Activated CD8-positive, alpha-beta memory T cell treated with anti-CD3 and anti-CD28 coated beads for 1 hour (primary cell): Measurements from ENCODE around the gene BRD1.
"Not testable (repeated sequence)": the region's sequence is repeated elsewhere in the genome, so short reads cannot be mapped to it uniquely, and the experiment has no call there.

ENCODE experiments used
- DNase-seq, 2 donors: peaks; one replicate each; pipeline ENCODE4 v3.0.0-alpha.2; 2020; ENCODE audit warnings: low read depth in 1 of 2; ENCODE audit errors: extremely low read depth in 1 of 2

The BRD1 gene

DNA sequence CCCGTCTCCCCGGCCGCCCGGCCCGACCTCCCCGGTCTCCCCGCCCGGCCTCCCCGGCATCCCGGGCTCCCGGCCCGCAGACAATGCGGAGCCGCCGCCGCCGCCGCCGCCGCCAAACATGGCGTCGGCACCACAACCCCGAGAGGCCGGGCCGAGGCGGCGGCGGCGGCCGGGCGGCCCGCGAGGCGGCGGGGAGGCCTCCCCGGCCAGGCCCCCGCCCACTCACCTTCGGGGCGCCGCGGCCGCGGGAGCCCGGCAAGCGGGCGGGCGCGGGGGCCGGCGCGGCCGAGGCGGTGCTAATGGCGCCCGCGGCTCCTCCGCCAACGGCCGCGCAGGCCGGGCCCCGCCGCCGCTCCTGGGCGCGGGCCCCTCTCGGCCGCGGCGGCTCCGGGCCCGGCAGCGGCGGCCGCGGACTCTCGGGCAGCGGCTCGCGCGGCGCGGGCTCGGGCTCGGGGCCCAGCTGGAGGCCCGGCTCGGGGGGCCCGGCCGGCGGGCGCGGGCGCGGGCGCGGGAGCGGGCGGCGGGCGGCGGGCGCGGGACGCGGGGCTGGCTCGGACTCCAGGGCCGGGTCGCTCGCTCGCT, 311 bp downstream of the BRD1 start:
- DNase-seq = no peak

DNA sequence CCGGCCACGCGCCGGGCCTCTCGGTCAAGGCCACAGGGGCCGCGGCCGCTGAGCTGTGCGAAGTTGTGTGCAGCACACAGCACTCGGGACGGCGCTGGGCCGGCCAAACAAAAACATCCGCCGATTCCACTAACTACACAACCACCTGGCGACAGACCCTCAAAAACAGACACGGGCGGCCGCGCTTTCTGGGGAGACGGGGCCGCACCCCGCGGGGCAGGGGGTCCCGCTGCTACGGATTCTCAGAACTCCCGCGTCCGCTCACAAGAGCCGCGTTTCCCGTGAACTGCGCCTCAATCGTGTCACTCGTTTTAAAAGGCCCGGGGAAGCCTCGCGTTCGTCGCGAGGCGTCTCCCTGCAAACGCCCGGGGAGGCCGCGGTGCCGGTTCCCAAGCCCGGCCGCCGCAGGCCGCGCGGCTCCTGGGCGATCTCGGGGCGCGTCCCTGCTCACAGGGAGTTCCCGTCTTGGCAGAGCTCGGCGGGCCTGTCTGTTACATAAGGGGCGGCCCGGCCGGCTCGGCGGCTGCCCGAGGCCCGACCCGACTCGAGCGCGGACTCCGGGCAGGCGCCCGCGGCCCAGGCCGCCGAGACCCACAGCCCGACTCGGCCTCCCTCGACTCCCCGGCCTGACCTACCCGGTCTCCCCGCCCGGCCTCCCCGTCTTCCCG, 936 bp downstream of the BRD1 start:
- no peak for DNase-seq

DNA sequence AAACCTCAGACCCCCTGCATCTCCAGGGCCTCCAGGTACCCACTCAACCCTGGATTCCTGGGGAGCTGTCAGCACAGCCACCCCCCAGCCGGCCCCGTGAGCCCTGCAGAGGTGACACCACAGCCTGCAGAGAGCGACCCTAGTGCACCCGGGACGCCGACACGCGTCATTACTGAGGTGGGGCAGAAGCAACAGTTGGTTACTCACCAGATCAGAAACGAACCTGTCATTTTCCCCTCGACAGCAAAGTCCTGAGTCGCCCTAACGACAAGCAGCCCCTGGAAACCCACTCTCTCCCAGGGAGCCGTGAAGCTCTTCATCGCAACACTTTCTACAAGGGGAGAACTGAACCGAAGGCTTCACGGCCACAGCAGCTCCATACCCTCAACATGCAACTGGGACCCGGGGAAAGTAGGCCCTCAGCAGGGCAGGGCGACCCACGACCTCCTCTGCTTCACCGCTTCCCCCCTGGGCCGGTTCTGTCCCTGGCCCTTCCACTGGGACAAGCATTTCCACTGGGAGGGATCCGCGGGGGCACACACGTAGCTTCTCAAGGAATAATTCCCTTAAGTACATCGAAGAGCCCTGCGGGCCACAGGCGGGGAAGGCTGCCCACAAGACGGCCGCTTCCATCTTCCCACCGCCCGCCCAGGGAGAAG, 1.6 kb downstream of the BRD1 start:
- peak; percentile 49 to 67 for DNase-seq

DNA sequence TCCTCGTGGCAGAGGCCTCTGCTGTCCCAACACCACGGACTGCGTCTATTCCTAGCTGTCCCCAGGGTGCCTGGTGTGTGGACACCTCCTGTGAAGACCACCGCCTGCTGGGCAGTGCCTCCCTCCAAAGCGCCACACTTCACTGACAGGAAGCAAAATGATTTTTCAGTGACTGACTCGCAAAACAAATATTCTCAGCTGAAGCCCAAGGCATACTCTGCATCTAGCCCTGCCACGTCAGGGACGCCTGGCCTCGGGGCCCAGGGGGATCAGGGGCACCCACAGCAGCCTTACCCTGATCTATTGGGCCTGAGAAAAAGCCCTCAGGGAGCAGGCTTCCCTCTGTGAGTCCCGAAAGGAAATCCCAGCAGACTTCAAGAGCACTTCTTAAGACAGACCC, 2.2 kb downstream of the BRD1 start:
- DNase-seq = no peak

DNA sequence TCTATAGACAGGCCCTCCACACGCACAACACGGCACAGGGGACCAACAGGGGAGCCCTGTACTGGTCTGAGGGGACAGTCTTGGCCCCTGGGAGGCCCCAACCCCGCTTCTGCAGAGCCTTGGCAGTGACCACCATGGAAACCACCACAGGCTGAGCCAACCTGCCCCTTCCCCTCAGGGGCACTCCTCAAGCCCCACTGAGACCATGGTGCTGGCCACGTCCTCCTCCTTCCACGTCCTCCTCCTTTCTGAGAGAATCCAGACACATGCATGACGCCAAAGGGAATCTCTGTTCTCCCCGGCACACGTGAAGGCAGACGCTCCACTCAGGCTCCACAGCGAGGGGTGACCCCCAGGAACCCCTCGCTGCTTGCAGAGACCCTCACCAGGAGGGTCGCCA, 2.7 kb downstream of the BRD1 start:
- DNase-seq = no peak

DNA sequence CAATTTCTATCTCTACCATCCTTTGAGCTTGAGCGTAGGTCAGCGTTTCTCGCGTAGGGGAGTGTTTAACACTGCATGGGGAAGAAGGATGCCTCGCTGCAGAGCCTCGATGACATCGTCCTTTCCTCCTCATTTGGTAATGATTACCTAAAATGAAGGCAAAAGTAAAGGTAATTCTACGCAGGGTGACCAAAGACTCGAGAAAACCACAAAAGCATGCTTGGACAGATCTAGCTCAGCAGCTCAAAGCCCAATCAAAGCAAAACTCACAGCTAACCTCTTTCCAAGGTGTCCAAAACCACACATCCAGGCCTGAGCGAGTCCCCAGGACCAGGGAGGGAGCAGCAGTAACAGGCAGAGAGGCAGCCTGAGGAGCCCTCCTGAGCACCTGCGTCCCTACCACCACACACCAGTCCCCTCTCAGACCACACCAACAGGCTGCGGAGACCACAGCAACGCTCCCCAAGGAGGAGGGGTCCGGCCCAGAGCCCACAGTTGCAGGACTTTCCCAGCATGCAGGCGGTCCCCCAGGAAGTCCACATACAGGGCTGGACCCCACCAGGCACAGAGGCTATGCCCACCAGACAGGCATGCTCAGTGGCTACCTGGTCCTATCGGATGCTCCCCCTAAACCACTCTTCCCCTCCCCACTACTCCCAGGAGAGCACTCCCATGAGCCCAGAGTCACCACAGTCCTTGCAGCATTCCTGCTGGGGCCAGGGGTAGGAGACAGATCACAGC, 3.3 kb downstream of the BRD1 start:
- DNase-seq = no peak

DNA sequence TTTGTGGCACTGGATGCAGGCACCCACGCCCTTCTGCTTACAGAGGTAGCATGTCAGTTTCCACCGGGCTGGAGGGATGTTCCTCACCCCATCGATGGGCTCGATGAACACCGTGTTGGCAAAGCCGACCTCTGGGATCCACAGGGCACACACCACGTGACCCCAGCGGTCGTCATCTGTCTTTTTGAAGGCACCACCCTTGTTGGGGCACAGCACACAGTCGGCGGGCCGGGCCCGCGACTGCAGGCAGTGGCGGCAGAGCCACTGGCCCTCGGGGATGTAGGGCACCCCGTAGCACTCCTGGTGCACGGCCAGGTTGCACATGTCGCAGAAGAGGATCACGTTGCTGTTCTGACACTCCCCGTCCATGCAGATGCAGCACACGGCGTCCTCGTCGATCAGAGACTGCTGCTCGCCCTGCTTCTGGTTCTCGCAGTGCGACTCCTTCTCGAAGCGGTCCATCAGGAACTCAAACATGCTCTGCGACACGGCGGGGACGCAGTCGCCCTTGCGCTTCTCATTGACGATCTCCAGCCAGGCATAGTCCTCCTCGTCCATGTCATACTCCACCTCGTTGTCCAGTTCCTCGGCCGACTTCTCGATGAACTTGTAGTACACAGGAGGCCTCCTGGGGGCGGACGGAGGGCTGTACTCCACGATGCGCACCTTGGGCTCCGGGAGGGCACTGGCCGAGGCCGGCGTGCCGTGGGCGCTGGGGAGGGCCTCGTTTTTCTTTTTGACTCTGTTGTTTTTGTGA, 4.2 kb downstream of the BRD1 start:
- DNase-seq = no peak

DNA sequence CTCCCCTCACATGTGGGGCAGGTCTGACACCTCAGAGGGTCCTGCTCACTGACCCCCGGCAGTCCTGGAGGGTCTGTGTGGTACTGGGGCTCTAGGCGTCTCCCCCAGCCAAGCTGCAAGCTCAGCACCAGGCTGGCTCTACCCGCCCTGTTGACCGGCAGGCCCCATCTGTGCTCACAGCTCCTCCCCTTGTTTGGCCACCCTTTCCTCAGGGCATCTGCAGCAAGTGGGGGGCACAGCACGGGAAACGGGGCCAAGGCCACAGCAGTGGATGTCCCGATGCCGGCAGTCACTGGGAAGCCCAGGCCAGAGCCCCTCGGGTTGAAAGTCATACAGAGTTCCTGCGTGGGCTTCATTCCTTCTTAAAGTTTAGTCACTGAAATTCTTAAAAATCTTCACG, 5.9 kb downstream of the BRD1 start:
- not testable (repeated sequence) for DNase-seq

DNA sequence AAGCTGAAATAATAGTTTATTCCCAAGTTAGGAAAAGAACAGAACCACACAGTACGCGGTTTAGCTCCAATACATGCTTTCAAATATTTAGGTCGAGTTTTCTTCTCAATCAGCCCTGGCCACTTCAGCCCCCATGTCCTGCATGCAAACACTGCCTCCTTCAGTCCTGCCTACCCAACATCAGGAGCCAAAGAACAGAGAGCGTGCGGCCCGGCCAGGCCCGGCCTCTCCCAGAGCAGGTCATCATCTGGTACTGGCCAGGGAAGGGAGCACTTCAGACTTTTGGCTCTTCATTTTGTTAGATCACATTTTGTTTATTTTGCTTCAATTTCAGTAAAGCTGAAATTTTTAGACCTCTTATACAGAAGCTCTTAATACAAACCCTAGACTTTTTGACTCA, 6.7 kb downstream of the BRD1 start:
- no peak for DNase-seq

DNA sequence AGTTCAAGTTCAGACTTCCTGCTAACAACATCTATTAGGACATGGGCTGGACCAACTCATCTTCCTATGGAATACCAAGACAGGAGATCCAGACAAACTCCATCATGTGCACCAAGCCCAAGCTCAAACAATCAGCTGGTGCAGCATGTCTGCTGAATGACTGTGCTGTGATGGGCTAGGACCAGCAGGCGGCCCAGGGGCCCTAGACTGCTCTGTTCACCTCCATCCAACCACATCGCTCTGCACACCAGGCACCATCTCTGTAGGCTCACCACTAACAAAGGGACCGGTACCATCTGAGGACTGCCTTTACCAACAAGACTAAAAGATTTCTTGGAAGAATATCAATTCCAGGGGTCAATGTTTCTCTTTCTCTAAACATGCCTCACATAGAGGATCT, 10.3 kb downstream of the BRD1 start:
- DNase-seq = no peak

DNA sequence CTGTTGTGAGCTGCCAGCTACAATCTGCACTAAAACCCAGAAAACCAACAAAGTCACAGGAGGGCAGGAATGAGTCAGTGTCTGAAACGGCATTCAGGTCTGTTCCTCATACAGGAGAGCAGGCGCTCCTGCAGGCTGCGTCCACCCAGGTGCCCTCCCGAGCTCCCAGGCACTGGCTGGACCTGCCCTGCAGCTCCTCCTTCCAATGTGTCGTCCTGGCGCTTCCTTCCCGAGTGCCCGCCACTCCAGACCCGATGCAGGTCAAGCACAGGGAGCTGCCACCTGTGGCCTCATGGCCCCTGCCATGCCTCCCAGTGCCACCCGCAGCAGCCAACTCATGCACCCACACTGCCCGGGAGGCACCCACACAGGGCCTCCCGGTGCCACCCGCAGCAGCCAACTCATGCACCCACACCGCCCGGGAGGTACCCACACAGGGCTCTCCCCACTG, 12.0 kb downstream of the BRD1 start:
- DNase-seq = no peak

DNA sequence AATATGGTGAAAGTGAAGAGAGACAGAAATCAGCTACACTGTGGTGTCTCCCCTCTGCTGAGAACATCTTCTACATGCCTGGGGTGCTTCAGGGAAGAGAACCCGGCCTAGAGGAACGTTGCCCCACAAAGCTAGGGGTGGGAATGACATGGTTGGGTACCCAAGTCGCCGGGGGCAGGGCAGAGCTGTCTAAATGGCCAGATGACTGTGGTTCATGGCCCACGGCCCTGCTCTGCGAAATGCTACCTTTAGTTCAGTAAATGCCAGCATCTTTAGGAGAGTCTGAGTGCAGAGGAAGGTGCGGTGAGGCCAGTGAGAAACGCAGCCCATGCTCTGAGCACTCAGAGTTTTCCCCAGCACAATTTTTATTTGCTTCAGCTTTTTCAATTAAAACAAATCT, 12.8 kb downstream of the BRD1 start:
- DNase-seq = no peak

DNA sequence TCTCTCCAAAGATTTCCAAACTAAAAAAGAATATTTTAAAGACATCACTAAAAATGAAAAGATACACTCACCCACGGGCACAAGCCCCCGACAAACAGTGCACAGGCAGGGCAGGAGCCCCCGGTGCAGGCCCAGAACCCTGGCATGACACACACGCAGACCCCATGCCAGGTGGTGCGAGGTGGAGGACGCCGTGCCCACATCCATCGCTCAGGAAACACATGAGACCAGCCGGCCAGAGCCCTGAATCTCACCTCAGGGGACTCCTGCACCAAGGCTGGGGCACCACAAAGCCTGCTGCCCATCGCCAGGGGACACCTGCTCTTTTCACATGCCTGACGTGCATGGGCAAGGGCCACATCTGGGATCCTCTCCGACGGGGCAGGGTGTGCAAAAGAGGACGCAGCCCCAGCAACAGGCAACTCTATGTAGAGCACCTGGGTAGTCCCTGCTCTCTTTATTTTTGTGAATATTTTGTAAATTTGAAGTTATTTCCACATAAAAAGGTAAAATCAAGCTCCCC, 13.4 kb downstream of the BRD1 start:
- no peak for DNase-seq

DNA sequence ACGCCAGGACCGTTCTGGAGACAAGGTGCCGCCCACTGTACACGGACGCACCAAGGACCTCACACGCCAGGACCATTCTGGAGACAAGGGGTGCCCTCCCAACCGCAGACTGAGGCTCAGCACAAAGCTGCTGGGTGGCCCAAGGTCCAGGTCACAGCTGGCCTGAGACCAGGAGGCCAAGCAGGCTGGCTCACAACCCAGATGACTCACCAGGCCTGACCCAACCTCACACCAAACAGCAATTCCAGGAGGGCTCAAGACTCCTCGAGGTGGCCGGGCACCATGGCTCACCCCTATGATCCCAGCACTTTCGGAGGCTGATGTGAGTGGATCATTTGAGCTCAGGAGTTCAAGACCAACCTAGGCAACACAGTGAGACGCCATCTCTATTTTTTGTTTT, 14.8 kb downstream of the BRD1 start:
- no peak for DNase-seq

DNA sequence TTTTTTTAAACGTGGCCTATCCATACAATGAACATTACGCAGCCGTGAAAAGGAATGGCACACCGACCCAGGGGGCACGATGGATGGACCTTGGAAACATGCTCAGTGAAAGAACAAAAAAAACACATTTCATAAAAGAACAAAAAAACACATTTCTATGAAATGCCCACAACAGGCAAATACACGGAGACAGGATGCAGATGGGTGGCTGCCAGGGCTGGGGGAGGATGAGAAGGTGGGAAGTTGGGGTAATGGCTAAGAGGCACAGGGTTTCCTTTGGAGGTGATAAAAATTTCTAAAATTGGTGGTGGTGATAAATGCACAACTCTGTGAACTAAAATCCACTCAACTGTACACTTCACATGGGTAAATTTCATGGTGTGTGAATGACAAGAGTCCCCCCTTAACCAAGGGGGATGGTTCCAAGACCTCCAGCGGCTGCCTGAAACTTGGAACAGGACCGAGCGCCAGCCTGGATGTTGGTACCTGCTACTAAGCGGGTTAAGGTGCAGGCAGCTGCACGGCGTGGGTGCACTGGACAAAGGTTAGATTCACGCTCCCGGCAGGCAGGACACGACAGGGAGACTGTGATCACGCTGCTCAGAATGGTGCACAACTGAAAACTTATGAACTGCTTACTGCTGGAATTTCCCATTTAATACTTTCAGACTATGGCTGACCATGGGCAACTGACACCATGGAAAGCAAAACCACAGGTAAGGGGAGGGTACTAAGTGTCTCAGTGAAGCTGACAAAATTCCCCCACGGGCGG, 16.5 kb downstream of the BRD1 start:
- no peak for DNase-seq

DNA sequence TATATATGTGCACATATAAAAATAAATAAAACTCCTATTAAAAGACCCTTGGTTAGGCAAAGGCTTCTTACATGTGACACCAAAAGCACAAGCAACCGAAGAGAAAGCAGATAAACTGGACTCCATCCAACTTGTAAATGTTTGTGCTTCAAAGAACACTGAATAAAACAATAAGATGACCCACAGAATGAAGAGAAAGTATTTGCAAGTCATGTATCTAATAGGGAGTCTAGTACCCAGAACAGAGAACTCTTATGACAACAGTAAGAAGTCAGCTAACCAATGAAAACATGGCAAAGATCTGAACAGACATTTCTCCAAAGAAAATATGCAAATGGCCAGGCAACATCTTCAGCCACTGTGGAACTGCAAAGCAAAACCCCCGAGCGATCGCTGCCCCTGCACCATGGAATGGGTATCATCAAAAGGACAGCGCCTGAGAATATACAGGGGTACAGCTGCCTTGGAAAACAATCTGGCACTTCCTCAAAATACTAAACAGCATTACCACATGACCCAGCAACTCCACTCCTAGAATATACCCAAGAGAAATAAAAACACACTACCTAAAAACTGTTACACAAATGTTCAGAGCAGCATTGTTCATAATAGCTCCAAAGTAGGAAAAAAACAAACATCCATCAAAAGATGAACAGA, 17.2 kb downstream of the BRD1 start:
- no peak for DNase-seq

DNA sequence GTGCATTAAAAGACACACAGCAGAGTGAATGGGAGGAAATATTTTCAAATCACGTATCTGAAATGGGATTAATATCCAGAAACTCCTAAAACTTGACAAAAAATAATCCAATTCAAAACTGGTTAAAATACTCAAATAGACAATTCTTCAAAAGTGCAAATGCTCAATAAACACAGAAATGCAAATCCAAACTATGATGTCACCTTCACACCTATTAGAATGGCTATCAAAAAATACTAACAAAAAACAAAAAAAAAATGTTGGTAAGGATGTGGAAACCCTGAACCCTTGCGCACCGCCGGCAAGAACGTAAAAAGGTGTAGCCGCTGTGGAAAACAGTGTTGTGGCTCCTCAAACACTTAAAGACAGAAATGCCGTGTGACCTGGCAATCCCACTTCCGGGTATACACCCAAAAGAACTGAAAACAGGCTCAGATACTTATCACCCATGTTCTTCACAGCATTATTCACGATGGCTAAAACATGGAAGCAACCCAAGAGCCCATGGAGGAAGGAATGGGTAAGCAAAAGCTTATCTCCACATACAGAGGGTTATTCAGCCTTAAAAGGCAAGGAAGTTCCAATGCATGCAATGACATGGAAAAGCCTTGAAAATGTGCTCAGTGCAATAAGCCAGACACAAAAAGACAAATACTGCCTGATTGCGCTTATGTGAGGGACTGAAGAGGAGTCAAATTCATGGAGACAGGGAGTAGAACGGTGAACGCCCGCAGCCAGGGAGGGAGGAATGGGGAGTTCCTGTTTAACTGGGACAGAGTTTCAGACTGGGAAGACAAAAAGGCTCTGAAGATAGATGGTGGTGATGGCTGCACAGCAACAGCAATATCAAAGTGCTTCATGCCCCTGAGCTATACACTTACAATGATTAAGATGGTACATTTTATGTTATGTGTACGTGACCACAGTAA, 19.6 kb downstream of the BRD1 start:
- no peak for DNase-seq

DNA sequence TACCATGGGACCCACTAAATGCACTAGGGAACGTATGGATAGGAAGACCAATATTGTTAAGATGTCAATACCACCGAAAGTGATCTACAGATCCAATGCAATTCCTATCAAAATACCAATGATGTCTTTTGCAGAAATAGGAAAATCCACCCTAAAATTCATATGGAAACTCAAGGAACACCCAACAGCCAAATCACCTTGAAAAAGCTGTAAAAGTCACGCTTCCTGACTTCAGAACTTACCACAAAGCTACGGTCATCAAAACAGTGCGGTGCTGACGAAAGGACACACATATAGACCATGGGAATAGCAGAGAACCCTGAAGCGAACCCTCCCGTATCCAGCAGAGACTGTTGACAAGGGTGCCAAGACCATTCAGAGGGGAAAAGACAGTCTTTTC, 20.5 kb downstream of the BRD1 start:
- no peak for DNase-seq
